Measurements from ENCODE around the gene DNASE2B.

- TF ChIP-seq, protein P1, sequence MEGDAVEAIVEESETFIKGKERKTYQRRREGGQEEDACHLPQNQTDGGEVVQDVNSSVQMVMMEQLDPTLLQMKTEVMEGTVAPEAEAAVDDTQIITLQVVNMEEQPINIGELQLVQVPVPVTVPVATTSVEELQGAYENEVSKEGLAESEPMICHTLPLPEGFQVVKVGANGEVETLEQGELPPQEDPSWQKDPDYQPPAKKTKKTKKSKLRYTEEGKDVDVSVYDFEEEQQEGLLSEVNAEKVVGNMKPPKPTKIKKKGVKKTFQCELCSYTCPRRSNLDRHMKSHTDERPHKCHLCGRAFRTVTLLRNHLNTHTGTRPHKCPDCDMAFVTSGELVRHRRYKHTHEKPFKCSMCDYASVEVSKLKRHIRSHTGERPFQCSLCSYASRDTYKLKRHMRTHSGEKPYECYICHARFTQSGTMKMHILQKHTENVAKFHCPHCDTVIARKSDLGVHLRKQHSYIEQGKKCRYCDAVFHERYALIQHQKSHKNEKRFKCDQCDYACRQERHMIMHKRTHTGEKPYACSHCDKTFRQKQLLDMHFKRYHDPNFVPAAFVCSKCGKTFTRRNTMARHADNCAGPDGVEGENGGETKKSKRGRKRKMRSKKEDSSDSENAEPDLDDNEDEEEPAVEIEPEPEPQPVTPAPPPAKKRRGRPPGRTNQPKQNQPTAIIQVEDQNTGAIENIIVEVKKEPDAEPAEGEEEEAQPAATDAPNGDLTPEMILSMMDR (conservative IDR thresholded peaks at IDR 0.05; ENCODE audit: low read depth in 2 of 2): no peak
- TF ChIP-seq STAT1 (IDR thresholded peaks at IDR 0.05; ENCODE audit: unreplicated experiment) (no peak), EZH2phosphoT487 (IDR thresholded peaks at IDR 0.05; ENCODE audit: unreplicated experiment) (no peak), EZH2 (IDR thresholded peaks at IDR 0.05; ENCODE audit: low read depth, unreplicated experiment) (no peak), POLR2AphosphoS5 (IDR thresholded peaks at IDR 0.05; ENCODE audit: low read depth) (no peak)
These were observed 52.6 kb downstream of the DNASE2B start for GRCh38 chr1:84450910-84451309.
